Measurements from ENCODE around the gene C14orf180.

DNA sequence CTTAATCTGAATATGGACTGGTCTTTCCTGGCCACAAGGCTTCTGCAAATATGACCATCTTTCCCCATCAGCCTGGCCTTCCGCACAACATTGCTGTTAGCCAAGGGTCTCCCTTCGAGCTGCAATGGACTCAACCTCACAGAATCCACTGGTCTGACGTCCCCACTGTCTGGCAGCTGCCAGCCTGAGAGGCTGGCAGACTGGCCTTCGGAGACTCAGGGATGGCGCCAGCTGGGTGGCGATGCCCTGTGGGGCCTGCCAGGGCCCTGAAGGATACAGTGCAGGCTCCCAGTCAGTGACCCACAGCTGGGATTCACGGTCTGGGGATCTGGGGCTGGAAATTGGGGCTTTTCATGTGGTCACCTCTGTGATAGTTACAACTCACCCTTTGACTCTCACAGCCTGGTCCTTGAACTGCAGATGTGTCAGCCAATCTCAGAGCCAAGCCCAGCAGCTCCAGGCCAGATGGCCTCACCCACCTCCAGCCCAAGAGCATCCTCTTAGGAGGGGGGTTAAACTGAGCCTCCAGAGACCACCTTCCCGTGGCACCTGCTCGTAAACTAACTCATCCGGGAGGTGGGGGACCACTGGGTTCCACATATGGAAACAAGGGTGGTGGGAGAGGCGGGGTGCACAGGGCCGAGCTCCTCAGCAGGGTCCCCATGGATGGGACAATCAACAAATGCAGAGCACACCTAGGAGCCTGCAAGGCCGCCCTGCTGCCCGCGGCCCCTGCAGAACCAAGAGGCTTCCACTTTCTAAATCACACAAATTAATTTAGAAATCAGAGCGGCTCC is 21.1 kb upstream of the C14orf180 start:
- TF ChIP-seq, protein P1, sequence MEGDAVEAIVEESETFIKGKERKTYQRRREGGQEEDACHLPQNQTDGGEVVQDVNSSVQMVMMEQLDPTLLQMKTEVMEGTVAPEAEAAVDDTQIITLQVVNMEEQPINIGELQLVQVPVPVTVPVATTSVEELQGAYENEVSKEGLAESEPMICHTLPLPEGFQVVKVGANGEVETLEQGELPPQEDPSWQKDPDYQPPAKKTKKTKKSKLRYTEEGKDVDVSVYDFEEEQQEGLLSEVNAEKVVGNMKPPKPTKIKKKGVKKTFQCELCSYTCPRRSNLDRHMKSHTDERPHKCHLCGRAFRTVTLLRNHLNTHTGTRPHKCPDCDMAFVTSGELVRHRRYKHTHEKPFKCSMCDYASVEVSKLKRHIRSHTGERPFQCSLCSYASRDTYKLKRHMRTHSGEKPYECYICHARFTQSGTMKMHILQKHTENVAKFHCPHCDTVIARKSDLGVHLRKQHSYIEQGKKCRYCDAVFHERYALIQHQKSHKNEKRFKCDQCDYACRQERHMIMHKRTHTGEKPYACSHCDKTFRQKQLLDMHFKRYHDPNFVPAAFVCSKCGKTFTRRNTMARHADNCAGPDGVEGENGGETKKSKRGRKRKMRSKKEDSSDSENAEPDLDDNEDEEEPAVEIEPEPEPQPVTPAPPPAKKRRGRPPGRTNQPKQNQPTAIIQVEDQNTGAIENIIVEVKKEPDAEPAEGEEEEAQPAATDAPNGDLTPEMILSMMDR (IDR thresholded peaks at IDR 0.05), result no peak
- TF ChIP-seq POLR2A (IDR thresholded peaks at IDR 0.05), result no peak
